ENCODE results near the gene COL15A1.

DNA sequence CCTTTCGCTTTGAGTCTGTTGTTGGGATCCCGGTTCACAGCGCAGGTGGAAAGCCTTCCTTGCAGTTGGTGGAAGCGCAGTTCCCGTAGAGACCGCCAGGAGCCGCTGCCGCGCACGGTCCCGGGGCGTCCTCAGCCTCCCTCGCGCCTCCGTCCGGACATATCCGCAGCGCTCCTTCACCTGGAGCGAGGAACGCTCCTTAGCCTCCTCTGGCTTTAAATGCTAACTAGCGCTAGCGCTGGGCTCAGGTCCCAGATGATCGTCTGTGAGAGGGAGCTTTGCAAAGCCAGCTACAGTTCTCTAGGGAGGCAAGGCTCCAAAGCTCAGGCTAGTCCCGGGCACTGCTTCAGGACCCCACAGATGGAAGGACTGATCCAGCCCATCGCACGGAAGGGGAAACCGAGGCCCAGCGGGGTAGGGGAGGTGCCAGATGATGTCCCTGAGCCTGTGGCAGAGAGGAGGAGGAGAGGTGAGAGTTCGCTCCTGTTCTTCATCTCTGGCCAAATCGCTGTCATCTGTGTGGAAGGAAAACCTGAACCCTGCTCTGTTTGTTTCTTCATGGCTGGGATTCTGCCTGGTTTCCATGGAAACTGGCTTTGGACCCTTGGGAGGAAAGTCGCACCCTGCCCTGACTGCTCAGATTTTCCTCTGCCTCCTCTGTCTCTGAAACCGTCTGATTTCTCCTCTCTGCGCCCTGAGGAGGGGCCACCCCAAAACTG is 31.4 kb downstream of the COL15A1 start:
- TF ChIP-seq, protein P1, sequence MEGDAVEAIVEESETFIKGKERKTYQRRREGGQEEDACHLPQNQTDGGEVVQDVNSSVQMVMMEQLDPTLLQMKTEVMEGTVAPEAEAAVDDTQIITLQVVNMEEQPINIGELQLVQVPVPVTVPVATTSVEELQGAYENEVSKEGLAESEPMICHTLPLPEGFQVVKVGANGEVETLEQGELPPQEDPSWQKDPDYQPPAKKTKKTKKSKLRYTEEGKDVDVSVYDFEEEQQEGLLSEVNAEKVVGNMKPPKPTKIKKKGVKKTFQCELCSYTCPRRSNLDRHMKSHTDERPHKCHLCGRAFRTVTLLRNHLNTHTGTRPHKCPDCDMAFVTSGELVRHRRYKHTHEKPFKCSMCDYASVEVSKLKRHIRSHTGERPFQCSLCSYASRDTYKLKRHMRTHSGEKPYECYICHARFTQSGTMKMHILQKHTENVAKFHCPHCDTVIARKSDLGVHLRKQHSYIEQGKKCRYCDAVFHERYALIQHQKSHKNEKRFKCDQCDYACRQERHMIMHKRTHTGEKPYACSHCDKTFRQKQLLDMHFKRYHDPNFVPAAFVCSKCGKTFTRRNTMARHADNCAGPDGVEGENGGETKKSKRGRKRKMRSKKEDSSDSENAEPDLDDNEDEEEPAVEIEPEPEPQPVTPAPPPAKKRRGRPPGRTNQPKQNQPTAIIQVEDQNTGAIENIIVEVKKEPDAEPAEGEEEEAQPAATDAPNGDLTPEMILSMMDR (IDR thresholded peaks at IDR 0.05): peak; percentile 89 to 99 (median 96)
- TF ChIP-seq POLR2A (IDR thresholded peaks at IDR 0.05): no peak
